GM19239 (cell line): ENCODE data around the gene IGFBP5.

Experiments
- DNase-seq: peaks from one replicate; pipeline ENCODE4 v3.0.0; 2011; ENCODE audit warnings: low spot score; ENCODE audit not compliant: insufficient read length
- FAIRE-seq: peaks from 2 replicates; lab custom pipeline; 2011; peaks lifted over from hg19 to GRCh38; lab: Jason Lieb, UNC

The IGFBP5 gene

DNA sequence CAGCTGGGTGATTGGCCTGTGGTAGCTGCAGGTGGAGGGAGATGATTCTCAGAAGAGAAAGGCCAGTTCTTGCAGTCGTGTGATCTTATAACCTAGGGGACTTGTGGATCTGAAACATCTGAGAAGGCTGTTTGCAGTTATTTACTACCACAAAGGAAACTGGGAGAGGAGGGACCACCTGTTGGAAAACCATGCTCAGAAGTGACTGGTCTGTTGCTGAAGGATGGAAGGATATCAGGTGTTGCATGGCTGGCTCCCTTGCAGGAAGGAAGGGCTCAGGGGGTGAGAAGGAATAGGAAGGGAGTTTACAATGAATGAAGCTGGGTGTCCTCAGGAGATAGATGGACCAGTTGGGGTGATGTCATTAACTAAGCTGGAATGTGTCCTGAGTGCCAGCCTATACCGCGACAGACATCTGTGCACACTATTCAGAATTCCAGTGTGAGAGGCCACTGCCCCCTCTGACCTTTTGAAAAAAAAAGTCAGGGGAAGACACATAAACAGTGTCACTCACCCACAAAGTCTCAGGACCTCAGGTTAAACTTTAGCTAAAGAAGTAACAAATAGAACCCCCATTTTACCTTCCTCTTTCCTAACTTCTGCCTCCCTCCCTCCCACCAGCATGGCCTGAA is 44.6 kb downstream of the IGFBP5 start:
- no peak for DNase-seq
- no peak for FAIRE-seq

- DNase-seq = no peak
- FAIRE-seq = no peak
These were observed 45.8 kb downstream of the IGFBP5 start for GRCh38 chr2:216649574-216649973.

DNA sequence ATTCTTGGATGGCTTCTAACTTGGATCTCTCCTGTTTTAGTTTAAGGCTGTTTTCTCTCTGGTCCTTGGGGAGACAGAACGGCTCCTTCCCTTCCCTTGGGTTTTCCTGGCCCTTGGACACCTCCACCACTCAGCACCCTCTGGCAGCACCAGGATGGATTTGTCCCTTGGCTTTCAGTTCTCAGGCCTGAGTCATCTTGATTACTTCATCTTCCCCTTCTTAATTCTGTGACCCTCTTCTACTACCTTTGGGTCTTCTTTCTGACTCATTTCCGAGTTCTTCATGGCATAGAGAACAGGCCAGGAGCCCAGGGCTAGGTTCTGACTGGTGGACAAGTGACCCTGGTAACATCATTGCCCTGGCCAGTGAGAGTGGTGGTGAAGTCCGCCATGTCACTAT is 47.2 kb downstream of the IGFBP5 start:
- FAIRE-seq = no peak
- DNase-seq = no peak

DNA sequence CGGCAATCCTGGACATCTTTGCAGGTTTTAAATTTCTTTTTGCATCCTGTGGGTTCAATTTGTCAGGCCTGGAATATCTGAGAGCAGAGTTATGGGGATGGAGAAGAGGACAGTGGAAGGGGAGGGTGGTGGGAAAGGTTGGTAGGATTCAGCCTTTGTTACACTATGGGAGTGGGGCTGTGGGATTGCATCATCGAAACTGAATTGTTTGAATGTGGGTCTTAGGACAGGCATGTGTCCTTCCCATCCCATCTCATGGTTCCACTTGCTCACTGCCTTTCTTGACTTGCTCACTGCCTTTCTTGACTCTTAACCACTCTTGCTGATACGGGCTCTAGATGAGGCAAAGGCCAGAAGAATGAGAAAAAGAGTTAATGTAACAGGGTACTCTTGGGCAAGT is 49.2 kb downstream of the IGFBP5 start:
- FAIRE-seq = no peak

DNA sequence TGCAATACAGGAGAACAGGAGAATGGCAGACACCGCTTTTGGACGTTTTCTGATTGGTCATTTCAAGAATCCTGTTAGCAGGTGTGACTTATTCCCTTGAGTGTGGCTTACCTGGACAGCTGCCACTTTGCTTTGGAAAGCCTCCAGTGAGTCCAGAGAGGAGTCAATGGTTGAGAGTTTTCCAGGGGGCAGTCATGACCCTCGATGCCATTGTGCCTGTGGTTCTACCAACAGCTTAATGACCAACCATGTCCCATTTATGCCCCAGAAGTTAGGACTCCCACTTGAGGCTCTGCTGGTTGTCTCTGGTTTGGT is 49.8 kb downstream of the IGFBP5 start:
- FAIRE-seq (no peak), DNase-seq (no peak)

More for the DNA sequence above, 49.2 kb downstream of the IGFBP5 start:
- DNase-seq = no peak

GRCh38 chr2:216644842-216645635 is 50.3 kb downstream of the IGFBP5 start:
- DNase-seq (no peak), FAIRE-seq (no peak)

GRCh38 chr2:216643986-216644659 is 51.2 kb downstream of the IGFBP5 start:
- no peak for DNase-seq
- FAIRE-seq = no peak

DNA sequence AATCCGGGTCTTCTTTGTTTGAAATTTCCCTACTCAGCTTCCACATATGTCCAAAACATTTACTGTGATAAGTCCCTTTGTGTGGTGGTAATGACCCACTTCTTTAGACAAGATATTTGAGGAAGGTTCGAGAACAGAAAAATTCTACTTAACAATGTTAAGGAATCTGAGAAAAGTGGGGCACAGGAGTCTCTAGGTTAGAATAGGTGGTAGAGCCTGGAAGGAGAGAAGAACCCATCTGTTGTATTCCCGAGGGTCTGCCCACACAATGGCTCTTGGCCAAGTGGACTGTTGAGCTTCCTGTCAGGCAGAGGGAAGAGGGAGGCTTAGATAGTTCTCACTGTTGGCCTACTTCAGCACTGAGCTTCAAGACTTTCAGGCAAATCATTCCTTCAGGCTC is 57.9 kb downstream of the IGFBP5 start:
- no peak for DNase-seq
- FAIRE-seq = no peak

- FAIRE-seq (no peak), DNase-seq (no peak)
These were observed 58.5 kb downstream of the IGFBP5 start for GRCh38 chr2:216636551-216637450.

DNA sequence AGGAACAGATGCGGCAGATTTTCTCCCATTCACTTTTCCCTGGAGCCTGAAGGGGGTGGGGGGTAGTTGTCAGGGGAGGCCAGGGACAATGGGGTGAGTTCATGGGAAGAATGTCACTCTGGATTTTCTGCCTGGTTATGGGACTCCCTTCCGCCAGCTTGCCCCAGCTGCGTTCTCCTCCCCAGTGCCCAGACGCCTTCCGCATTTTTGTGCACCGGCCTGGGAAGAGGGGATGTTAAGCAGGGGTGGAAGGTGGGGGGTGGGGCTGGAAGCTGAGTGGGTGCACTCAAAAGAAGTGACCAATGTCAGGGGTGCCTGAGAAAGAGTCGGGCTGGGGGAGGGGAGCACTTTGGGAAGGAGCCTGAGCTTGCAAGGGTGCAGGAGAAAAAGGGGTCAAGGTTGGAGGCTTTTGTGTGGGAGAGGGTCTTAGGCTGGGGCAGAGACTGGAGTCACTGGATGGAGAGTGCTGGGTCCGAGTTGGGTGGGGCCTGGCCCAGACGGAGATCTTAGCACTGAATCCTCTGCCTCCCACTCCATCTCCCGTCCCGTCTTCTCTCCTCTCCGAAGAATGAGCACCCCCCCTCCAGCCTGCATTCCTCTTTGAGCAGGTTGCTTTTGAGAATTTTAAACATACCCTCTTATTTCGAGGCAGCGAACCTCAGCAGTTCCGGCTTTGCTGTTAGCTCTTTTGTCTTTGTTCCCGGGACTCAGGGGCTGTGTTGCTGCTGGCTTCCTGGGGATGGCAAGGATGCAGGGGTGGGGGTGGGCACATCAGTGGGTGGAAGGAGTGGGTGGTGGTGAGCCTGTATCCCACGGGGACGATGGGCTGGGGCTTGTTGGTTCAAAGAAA is 59.4 kb downstream of the IGFBP5 start:
- DNase-seq (no peak), FAIRE-seq (no peak)

- no peak for DNase-seq
- FAIRE-seq = no peak
These were observed 60.2 kb downstream of the IGFBP5 start for GRCh38 chr2:216635171-216635570.

DNA sequence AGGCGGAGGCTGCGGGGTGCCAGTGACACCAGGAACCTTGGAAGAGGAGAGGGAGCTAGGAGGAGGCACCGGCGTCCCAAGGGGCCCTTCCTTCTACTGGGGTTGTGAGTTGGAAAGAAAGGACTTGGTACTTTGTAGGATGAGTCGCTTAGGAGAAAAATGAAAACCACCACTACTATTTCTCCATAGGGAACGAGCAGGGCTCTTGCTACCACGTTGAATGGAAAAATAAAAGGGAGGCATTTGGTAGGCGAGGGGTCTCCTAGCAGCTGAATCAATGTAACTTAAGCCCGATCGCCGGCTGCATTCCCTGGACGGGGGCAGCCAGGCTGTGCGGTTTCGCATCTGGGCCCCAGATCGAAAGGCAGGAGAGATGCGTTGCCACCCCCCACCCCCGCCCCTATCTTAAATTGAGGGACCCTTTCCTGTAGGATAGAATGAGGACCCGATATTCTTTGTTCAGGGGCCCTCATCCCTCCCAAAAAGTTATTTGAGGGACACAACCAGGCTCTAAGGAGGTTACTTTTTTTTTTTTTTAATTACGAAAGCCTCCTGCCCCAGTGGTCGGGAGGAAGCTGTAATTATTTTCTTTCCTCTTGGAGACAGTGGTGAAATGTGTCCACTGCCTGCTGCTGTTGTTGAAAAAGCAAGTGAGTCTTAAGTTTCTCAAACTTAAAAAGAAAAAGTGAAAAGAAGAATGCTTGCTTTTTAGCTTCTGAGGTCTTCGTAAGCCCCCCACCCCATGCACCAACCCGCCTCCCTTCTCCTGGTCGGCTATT is 60.8 kb downstream of the IGFBP5 start:
- FAIRE-seq (no peak), DNase-seq (no peak)

GRCh38 chr2:216633616-216634369 is 61.6 kb downstream of the IGFBP5 start:
- DNase-seq (no peak), FAIRE-seq (no peak)

- DNase-seq (no peak), FAIRE-seq (no peak)
These were observed 62.3 kb downstream of the IGFBP5 start, which contains the start of gene IGFBP2 for GRCh38 chr2:216632952-216633615. IGFBP2 (plus strand) TSS chr2:216633420; CDS start chr2:216633524, 104 bp downstream.

GRCh38 chr2:216632346-216632951 is 62.9 kb downstream of the IGFBP5 start:
- no peak for DNase-seq
- FAIRE-seq = no peak

DNA sequence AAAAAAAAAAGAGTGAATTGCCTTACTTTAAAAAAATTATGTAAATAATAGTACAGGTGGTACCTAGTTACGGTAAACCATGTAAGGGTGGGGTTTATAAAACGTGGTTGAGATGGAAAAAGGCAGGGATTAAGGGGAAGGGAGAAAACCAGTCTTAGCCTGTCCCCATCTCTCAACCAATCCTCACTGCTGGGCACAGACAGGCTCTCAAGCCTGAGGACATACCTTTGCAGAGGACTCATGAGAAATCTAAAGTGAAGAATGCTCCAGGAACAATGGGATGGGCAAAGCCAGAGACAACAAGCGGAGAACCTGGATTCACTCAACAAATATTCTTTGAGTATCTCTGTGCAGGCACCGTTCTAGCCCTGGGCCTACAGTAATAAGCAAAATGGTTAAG is 65.6 kb downstream of the IGFBP5 start:
- no peak for FAIRE-seq
- no peak for DNase-seq

DNA sequence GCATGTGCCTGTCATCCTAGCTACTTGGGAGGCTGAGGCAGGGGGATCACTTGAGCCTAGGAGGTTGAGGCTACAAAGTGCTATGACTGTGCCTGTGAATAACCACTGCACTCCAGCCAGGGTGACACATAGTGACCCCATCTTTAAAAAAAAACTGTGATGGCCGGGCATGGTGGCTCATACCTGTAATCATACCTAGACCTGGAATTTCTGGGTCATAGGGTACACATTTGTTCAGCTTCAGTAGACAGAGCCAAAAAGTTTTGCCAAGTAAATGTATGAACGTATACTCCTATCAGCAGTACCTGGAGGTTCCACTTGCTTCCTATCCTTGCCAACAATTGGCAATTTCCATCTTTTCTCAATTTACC is 68.5 kb downstream of the IGFBP5 start:
- no peak for DNase-seq
- FAIRE-seq = no peak
